ENCODE results near the gene LDHD. TPM values are rescaled to one million over a fixed set of nuclear protein-coding genes. Genes with fewer than 3 reads are reported as not detected.
"Not testable (repeated sequence)": the region's sequence is repeated elsewhere in the genome, so short reads cannot be mapped to it uniquely, and the experiment has no call there.

LDHD gene
- total and polyA plus RNA-seq, 12 donors = 2.4 to 46.0 (median 19.6) TPM

DNA sequence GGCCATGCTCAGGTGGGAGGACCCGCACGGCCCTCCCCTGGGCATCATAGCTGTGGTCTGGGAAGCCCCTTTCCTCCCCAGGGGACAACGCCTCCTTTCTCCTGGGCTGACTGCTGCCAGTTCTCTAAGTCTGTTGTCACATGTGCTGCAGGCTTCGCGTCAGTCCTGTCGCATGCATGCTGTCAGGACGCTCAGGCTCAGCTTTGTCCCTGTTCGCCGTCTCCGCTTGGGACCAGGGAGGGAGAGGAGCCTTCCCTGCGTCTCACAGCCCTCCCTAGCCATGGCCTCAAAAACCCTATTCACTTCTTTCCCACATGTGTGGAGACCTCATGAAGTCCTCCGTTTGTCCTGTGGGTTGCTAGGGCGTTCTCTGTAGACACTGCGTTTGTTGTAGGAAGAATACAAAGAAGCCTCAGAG is 21.4 kb downstream of the LDHD start:
- intact Hi-C loops (cut with DNase I) = no loop called here
- 94 to 97% (median 95%) methylated on average over 10 to 14 of the region's 14 CpGs for WGBS, 4 donors
- H3K4me1 ChIP-seq (replicated peaks in 1 of 2) = peaks cover 0 to 29% of the 10 kb centered on the region in 2 donors

DNA sequence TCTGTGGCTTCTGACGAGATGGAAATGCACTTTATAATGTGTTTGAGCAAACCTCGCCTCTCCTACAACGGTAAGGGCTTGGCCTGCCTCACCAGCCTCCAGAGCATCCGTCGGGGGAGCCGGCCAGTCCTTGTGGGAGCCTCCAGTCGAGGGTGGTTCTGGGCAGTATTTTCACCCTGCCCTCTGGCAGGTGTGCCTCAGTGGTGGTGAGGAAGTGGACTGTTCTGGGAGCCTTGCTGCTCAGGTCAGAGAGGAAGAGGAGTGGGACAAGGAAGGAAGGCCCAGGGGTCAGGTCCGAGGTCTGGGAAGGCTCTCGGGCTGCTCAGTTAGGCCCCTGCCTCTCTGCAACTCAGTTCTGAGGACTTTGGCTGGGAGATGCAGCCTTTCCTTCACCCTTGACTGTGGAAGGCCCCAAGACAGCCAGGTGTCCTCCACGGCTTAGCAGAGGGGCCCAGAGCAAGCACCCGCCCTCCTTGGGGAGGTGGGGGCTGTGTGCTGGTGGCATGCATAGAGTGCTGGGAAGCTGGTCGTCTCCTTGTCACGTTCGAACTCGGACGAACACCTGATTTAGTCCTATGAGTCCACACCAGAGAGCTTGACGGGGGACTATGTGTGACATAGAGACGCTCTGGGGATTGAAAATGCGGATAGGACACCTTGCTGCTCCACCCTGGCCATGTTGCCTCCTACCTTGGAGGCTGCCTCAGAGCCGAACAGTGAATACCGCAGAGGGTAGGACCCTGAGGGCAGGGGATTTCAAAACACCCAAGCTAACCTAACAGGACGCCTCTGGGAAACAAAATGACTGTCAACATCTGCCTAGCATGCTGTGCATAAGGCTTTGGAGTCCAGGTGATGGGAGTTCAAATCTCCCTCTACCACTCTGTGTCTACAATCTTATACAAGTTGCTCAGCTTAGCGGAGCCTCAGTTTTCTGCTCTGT is 22.7 kb downstream of the LDHD start:
- 92 to 95% (median 93%) methylated on average over 17 to 23 of the region's 23 CpGs for WGBS, 4 donors
- Histone ChIP-seq H3K27me3 (no peaks in the 10 kb centered on the region), H3K9me3 (replicated peaks in 1 of 3) (no peaks in the 10 kb centered on the region), H3K36me3 (replicated peaks in 1 of 2) (no peaks in the 10 kb centered on the region), H3K27ac (no peak overlapping the region), H3K4me1 (replicated peaks in 1 of 2) (peaks cover 0 to 16% of the 10 kb centered on the region in 2 donors), H3K4me3 (no peak overlapping the region)
- no peak for TF ChIP-seq POLR2A (IDR thresholded peaks at IDR 0.05)
- TF ChIP-seq, protein P1, sequence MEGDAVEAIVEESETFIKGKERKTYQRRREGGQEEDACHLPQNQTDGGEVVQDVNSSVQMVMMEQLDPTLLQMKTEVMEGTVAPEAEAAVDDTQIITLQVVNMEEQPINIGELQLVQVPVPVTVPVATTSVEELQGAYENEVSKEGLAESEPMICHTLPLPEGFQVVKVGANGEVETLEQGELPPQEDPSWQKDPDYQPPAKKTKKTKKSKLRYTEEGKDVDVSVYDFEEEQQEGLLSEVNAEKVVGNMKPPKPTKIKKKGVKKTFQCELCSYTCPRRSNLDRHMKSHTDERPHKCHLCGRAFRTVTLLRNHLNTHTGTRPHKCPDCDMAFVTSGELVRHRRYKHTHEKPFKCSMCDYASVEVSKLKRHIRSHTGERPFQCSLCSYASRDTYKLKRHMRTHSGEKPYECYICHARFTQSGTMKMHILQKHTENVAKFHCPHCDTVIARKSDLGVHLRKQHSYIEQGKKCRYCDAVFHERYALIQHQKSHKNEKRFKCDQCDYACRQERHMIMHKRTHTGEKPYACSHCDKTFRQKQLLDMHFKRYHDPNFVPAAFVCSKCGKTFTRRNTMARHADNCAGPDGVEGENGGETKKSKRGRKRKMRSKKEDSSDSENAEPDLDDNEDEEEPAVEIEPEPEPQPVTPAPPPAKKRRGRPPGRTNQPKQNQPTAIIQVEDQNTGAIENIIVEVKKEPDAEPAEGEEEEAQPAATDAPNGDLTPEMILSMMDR (IDR thresholded peaks at IDR 0.05) = no peak
- DNase-seq = no peak
- intact Hi-C loops (cut with DNase I) = no loop called here

More for the DNA sequence above, 21.4 kb downstream of the LDHD start:
- TF ChIP-seq POLR2A (IDR thresholded peaks at IDR 0.05) = no peak
- TF ChIP-seq, protein P1 (IDR thresholded peaks at IDR 0.05) = no peak
- no peak overlapping the region for H3K27ac ChIP-seq
- no peaks in the 10 kb centered on the region for H3K27me3 ChIP-seq
- H3K4me3 ChIP-seq = no peak overlapping the region
- H3K9me3 ChIP-seq (replicated peaks in 1 of 3) = no peaks in the 10 kb centered on the region
- no peaks in the 10 kb centered on the region for H3K36me3 ChIP-seq (replicated peaks in 1 of 2)
- no peak for DNase-seq

DNA sequence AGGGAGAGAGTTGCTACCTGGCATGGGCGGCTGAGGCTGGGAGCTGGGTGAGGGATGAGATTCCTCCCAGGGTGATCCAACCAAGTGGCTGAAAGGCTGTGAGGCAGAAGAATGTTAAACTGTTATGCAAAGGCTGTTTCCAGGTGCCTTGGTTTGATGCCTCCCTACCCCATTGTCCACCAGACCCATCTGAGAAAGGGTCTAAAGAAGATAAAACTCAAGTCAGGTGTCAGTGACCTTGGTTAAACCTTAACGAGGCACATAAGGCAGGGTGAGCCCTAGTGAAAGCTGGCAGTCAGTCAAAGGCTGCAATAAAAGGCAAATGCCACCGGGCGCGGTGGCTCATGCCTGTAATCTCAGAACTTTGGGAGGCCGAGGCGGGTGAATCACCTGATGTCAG is 23.8 kb downstream of the LDHD start:
- H3K36me3 ChIP-seq (replicated peaks in 1 of 2) = no peaks in the 10 kb centered on the region
- H3K27ac ChIP-seq = no peak overlapping the region
- H3K27me3 ChIP-seq = no peaks in the 10 kb centered on the region
- H3K4me3 ChIP-seq = no peak overlapping the region
- H3K9me3 ChIP-seq (replicated peaks in 1 of 3) = no peaks in the 10 kb centered on the region
- intact Hi-C loops (cut with DNase I) = no loop called here
- no peak for TF ChIP-seq POLR2A (IDR thresholded peaks at IDR 0.05)
- TF ChIP-seq, protein P1 (IDR thresholded peaks at IDR 0.05) = no peak
- DNase-seq = peak in 3 of 7 donors; percentile 30 to 42 (median 34)
- WGBS, 4 donors = 62 to 71% (median 67%) methylated on average over 7 of the region's 7 CpGs
- peaks cover 4 to 16% of the 10 kb centered on the region in 2 donors for H3K4me1 ChIP-seq (replicated peaks in 1 of 2)

DNA sequence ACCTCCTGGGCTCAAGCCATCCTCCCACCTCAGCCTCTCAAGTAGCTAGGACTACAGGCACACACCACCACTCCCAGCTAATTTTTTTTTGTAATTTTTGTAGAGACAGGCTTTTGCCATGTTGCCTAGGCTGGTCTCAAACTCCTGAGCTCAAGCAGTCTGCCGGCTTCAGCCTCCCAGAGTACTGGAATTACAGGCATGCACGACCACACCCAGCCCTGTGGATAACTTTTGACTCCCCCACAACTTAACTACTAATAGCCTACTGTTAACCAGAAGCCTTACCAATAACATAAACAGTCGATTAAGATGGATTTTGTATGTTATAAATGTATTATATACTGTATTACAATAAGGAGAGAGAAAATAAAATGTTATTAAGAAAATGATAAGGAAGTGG is 25.0 kb downstream of the LDHD start:
- H3K36me3 ChIP-seq (replicated peaks in 1 of 2); H3K9me3 ChIP-seq (replicated peaks in 1 of 3); H3K27me3 ChIP-seq; DNase-seq; H3K4me3 ChIP-seq; intact Hi-C loops (cut with DNase I); H3K27ac ChIP-seq: not testable (repeated sequence)
- peaks cover 4 to 23% of the 10 kb centered on the region in 2 donors for H3K4me1 ChIP-seq (replicated peaks in 1 of 2)
- WGBS, 4 donors = 83 to 90% (median 85%) methylated on average over 2 to 3 of the region's 3 CpGs

DNA sequence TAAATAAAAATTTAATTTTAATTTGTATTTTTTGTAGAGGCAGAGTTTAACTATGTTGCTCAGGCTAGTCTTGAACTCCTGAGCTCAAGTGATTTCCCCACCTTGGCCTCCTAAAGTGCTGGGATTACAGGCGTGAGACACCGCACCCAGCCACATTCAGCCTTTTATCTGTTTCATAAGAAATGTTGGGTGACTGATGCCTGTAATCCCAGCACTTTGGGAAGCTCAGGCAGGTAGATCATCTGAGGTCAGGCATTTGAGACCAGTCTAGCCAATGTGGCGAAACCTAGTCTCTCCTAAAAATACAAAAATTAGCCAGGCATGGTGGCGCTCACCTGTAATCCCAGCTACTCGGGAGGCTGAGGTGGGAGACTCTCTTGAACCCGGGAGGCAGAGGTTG is 25.7 kb downstream of the LDHD start:
- H3K4me1 ChIP-seq (replicated peaks in 1 of 2) = peaks cover 4 to 25% of the 10 kb centered on the region in 2 donors
- H3K9me3 ChIP-seq (replicated peaks in 1 of 3); H3K27me3 ChIP-seq; intact Hi-C loops (cut with DNase I); H3K4me3 ChIP-seq; H3K36me3 ChIP-seq (replicated peaks in 1 of 2); DNase-seq; H3K27ac ChIP-seq: not testable (repeated sequence)
- WGBS, 4 donors = 77 to 97% (median 83%) methylated on average over 6 of the region's 6 CpGs
